Stimulated activated naive CD4-positive, alpha-beta T cell (primary cell): ENCODE results near the gene CFAP77.

ENCODE experiments used
- DNase-seq, 6 experiments: peaks; one replicate each; lab custom pipeline; 2025; lab: John Stamatoyannopoulos, UW

The CFAP77 gene

GRCh38 chr9:132582276-132582785 is 172.3 kb downstream of the CFAP77 start, which contains the start of gene BARHL1:
Gene BARHL1, plus strand, starts transcription at chr9:132582606. Its CDS starts 192 bp downstream, at chr9:132582798.
- DNase-seq, result no peak

- no peak for DNase-seq
These were observed 173.0 kb downstream of the CFAP77 start for GRCh38 chr9:132582786-132583583.

- no peak for DNase-seq
These were observed 173.7 kb downstream of the CFAP77 start for GRCh38 chr9:132583584-132584304.

- no peak for DNase-seq
These were observed 174.9 kb downstream of the CFAP77 start for GRCh38 chr9:132584601-132585560.

GRCh38 chr9:132585954-132586829 is 176.2 kb downstream of the CFAP77 start:
- no peak for DNase-seq

- DNase-seq, result peak in 1 of 6 experiments; percentile 5
These were observed 177.0 kb downstream of the CFAP77 start for GRCh38 chr9:132586830-132587591.

- no peak for DNase-seq
These were observed 177.6 kb downstream of the CFAP77 start for GRCh38 chr9:132587592-132587955.

GRCh38 chr9:132588098-132588497 is 178.1 kb downstream of the CFAP77 start:
- no peak for DNase-seq

GRCh38 chr9:132588501-132589147 is 178.6 kb downstream of the CFAP77 start:
- no peak for DNase-seq

- DNase-seq, result no peak
These were observed 179.4 kb downstream of the CFAP77 start for GRCh38 chr9:132589148-132590036.

- DNase-seq, result no peak
These were observed 180.0 kb downstream of the CFAP77 start for GRCh38 chr9:132590037-132590317.

- no peak for DNase-seq
These were observed 180.5 kb downstream of the CFAP77 start for GRCh38 chr9:132590318-132591182.

GRCh38 chr9:132591244-132591643 is 181.2 kb downstream of the CFAP77 start:
- no peak for DNase-seq

- no peak for DNase-seq
These were observed 181.8 kb downstream of the CFAP77 start for GRCh38 chr9:132591751-132592314.

- DNase-seq, result no peak
These were observed 182.4 kb downstream of the CFAP77 start for GRCh38 chr9:132592451-132592850.

- no peak for DNase-seq
These were observed 184.4 kb downstream of the CFAP77 start for GRCh38 chr9:132594412-132594811.

- DNase-seq, result no peak
These were observed 185.3 kb downstream of the CFAP77 start for GRCh38 chr9:132595319-132595718.
